Calu3 (cell line): Measurements from ENCODE around the gene PODN. TPM values are rescaled to one million over a fixed set of nuclear protein-coding genes. Genes with fewer than 3 reads are reported as not detected.

ENCODE experiments used
- BruUV-seq: library from RNA; stranded (reverse); fragments of 400-500 nt; replicated peaks from 2 replicates; lab custom pipeline; 2021; lab: Mats Ljungman, UMichigan
- CTCF ChIA-PET: fragments of 300-600 bp; sonication (Branson Sonifier 250); formaldehyde crosslinking; loops from one replicate; lab custom pipeline; 2022; ENCODE audit warnings: antibody characterized with exemption; lab: Charles Lee
- DNase-seq: peaks from one replicate; pipeline ENCODE4 v3.0.0; 2022
- H3K27ac Mint-ChIP-seq: one replicate; pipeline ENCODE4 v1.8.0; 2022; ENCODE audit warnings: mixed read lengths; ENCODE audit not compliant: unreplicated experiment
- H3K27me3 Mint-ChIP-seq: one replicate; pipeline ENCODE4 v1.8.0; 2022; ENCODE audit warnings: mixed read lengths; ENCODE audit not compliant: unreplicated experiment
- H3K36me3 Mint-ChIP-seq: one replicate; pipeline ENCODE4 v1.8.0; 2022; ENCODE audit warnings: mild to moderate bottlenecking, moderate library complexity, mixed read lengths; ENCODE audit not compliant: insufficient read depth, unreplicated experiment
- H3K4me1 Mint-ChIP-seq: one replicate; pipeline ENCODE4 v1.8.0; 2022; ENCODE audit warnings: mild to moderate bottlenecking, low read depth, mixed read lengths; ENCODE audit not compliant: unreplicated experiment
- H3K4me3 Mint-ChIP-seq: one replicate; pipeline ENCODE4 v1.8.0; 2022; ENCODE audit warnings: mild to moderate bottlenecking, low read depth, moderate library complexity, mixed read lengths; ENCODE audit not compliant: unreplicated experiment
- H3K9me3 Mint-ChIP-seq: one replicate; pipeline ENCODE4 v1.8.0; 2022; ENCODE audit warnings: low read depth, mixed read lengths; ENCODE audit not compliant: unreplicated experiment
- CTCF ChIP-seq: fragments of 200-600 bp; IDR thresholded peaks from one replicate; pipeline ENCODE4 v1.8.0; 2022; ENCODE audit warnings: antibody characterized with exemption; ENCODE audit not compliant: unreplicated experiment
- intact Hi-C: fragments of 100-400 bp; cut with micrococcal nuclease; formaldehyde crosslinking; loops from one replicate; pipeline ENCODE4 v1.10.0; 2022; ENCODE audit not compliant: unreplicated experiment
- total RNA-seq: library from RNA; stranded (reverse); gene quantifications from 2 replicates; pipeline ENCODE4 v1.2.3, GENCODE V29; 2022

PODN gene
- total RNA-seq, 1 experiment from 2014 or later, result not detected

GRCh38 chr1:53084589-53084971 is 22.6 kb downstream of the PODN start:
- no peak for DNase-seq
- H3K4me1 Mint-ChIP-seq, result peaks cover 23% of the 10 kb centered on the region
- H3K9me3 Mint-ChIP-seq, result no peaks in the 10 kb centered on the region
- H3K4me3 Mint-ChIP-seq, result no peak overlapping the region
- intact Hi-C loops, result no loop called here
- CTCF ChIA-PET, result no interaction called here
- TF ChIP-seq CTCF, result no peak
- H3K36me3 Mint-ChIP-seq, result peaks cover 2% of the 10 kb centered on the region
- no TSS peak for BruUV-seq
- peaks cover 21% of the 10 kb centered on the region for H3K27me3 Mint-ChIP-seq
- H3K27ac Mint-ChIP-seq, result no peak overlapping the region

- TF ChIP-seq CTCF, result no peak
- CTCF ChIA-PET, result no interaction called here
- H3K27ac Mint-ChIP-seq, result no peak overlapping the region
- intact Hi-C loops, result no loop called here
- H3K4me3 Mint-ChIP-seq, result no peak overlapping the region
- peaks cover 23% of the 10 kb centered on the region for H3K4me1 Mint-ChIP-seq
- BruUV-seq, result no TSS peak
- H3K36me3 Mint-ChIP-seq, result peaks cover 5% of the 10 kb centered on the region
- H3K9me3 Mint-ChIP-seq, result no peaks in the 10 kb centered on the region
- peaks cover 21% of the 10 kb centered on the region for H3K27me3 Mint-ChIP-seq
- no peak for DNase-seq
Observed at GRCh38 chr1:53085405-53085804, 23.4 kb downstream of the PODN start.

GRCh38 chr1:53086491-53087070 is 24.6 kb downstream of the PODN start:
- Mint-ChIP-seq H3K27ac (no peak overlapping the region), H3K9me3 (no peaks in the 10 kb centered on the region), H3K27me3 (peaks cover 21% of the 10 kb centered on the region), H3K4me3 (no peak overlapping the region), H3K36me3 (peaks cover 5% of the 10 kb centered on the region), H3K4me1 (peaks cover 23% of the 10 kb centered on the region)
- intact Hi-C loops, result no loop called here
- no peak for TF ChIP-seq CTCF
- no peak for DNase-seq
- no TSS peak for BruUV-seq
- CTCF ChIA-PET, result no interaction called here

- H3K27ac Mint-ChIP-seq, result no peak overlapping the region
Observed at GRCh38 chr1:53087332-53088285, 25.6 kb downstream of the PODN start.

More at GRCh38 chr1:53087332-53088285, 25.6 kb downstream of the PODN start:
- intact Hi-C loops, result no loop called here
- Mint-ChIP-seq H3K4me1 (peaks cover 23% of the 10 kb centered on the region), H3K4me3 (no peak overlapping the region), H3K9me3 (no peaks in the 10 kb centered on the region), H3K27me3 (peaks cover 18% of the 10 kb centered on the region), H3K36me3 (peaks cover 5% of the 10 kb centered on the region)
- no peak for TF ChIP-seq CTCF
- CTCF ChIA-PET, result no interaction called here
- no TSS peak for BruUV-seq
- no peak for DNase-seq
